Astrocyte (in vitro differentiated cells and primary cell): ENCODE results near the gene DNAH5. TPM values are rescaled to one million over a fixed set of nuclear protein-coding genes. Genes with fewer than 3 reads are reported as not detected.

Experiments used
- DNase-seq: peaks from one replicate; pipeline ENCODE4 v3.0.0-alpha.2; 2010; ENCODE audit warnings: low read depth
- FAIRE-seq: peaks from 2 replicates; lab custom pipeline; 2011; peaks lifted over from hg19 to GRCh38; lab: Jason Lieb, UNC
- H2AFZ ChIP-seq: 2 replicates; pipeline ENCODE4 v1.6.0; 2012; ENCODE audit warnings: low read depth, low read length, inconsistent platforms
- H3K27ac ChIP-seq: 2 replicates; pipeline ENCODE4 v1.5.1; 2011; ENCODE audit warnings: low read depth, low read length, inconsistent platforms
- H3K27me3 ChIP-seq: 2 replicates; pipeline ENCODE4 v1.6.0; 2011; ENCODE audit warnings: low read length, inconsistent platforms; ENCODE audit not compliant: insufficient read depth
- H3K36me3 ChIP-seq: 2 replicates; pipeline ENCODE4 v1.5.1; 2011; ENCODE audit warnings: low read length, inconsistent platforms; ENCODE audit not compliant: insufficient read depth
- H3K4me1 ChIP-seq: 2 replicates; pipeline ENCODE4 v1.5.1; 2011; ENCODE audit warnings: low read length, inconsistent platforms; ENCODE audit not compliant: insufficient read depth
- H3K4me2 ChIP-seq: 2 replicates; pipeline ENCODE4 v1.6.0; 2012; ENCODE audit warnings: low read length, inconsistent platforms
- H3K4me3 ChIP-seq: 2 replicates; pipeline ENCODE4 v1.5.1; 2011; ENCODE audit warnings: low read depth, mild to moderate bottlenecking, low read length, inconsistent platforms; ENCODE audit not compliant: insufficient read depth
- H3K79me2 ChIP-seq: 2 replicates; pipeline ENCODE4 v1.6.0; 2012; ENCODE audit warnings: mild to moderate bottlenecking, low read length, inconsistent platforms; ENCODE audit not compliant: insufficient read depth
- H3K9ac ChIP-seq: 2 replicates; pipeline ENCODE4 v1.6.0; 2012; ENCODE audit warnings: mild to moderate bottlenecking, low read length, inconsistent platforms
- H3K9me3 ChIP-seq: 2 replicates; pipeline ENCODE4 v1.5.1; 2012; ENCODE audit warnings: low read depth, mild to moderate bottlenecking, low read length, inconsistent platforms; ENCODE audit not compliant: insufficient read depth
- H4K20me1 ChIP-seq: 2 replicates; pipeline ENCODE4 v1.6.0; 2012; ENCODE audit warnings: low read length, inconsistent platforms; ENCODE audit not compliant: insufficient read depth
- H3K27ac Mint-ChIP-seq: one replicate; pipeline ENCODE4 v1.8.0; 2021; ENCODE audit warnings: mild to moderate bottlenecking, mixed read lengths; ENCODE audit not compliant: unreplicated experiment
- H3K27me3 Mint-ChIP-seq: one replicate; pipeline ENCODE4 v1.8.0; 2021; ENCODE audit warnings: low read depth, mixed read lengths; ENCODE audit not compliant: unreplicated experiment
- H3K36me3 Mint-ChIP-seq: one replicate; pipeline ENCODE4 v1.8.0; 2021; ENCODE audit warnings: low read depth, mixed read lengths; ENCODE audit not compliant: unreplicated experiment
- H3K4me1 Mint-ChIP-seq: one replicate; pipeline ENCODE4 v1.8.0; 2021; ENCODE audit warnings: low read depth, mixed read lengths; ENCODE audit not compliant: unreplicated experiment
- H3K4me3 Mint-ChIP-seq: one replicate; pipeline ENCODE4 v1.8.0; 2021; ENCODE audit warnings: mild to moderate bottlenecking, moderate library complexity, mixed read lengths; ENCODE audit not compliant: unreplicated experiment
- H3K9me3 Mint-ChIP-seq: one replicate; pipeline ENCODE4 v1.8.0; 2021; ENCODE audit warnings: mild to moderate bottlenecking, mixed read lengths; ENCODE audit not compliant: unreplicated experiment
- CTCF ChIP-seq: IDR thresholded peaks from 2 replicates; pipeline ENCODE4 v1.5.1; 2011; ENCODE audit warnings: low read depth, mild to moderate bottlenecking, inconsistent platforms, low read length, moderate library complexity; ENCODE audit not compliant: insufficient read depth
- EZH2 ChIP-seq: IDR thresholded peaks from 2 replicates; pipeline ENCODE4 v1.6.1; 2012; ENCODE audit warnings: mild to moderate bottlenecking, low read length, inconsistent platforms; ENCODE audit not compliant: insufficient read depth
- total RNA-seq: library from RNA; stranded (reverse); gene quantifications from 2 replicates; pipeline ENCODE4 v1.2.1, GENCODE V29; 2021

DNAH5 gene
- total RNA-seq, 1 donor from 2014 or later = 3.4 TPM

GRCh38 chr5:13955896-13956295, 11.4 kb upstream of the DNAH5 start:
- FAIRE-seq = no peak
- Histone ChIP-seq H3K4me3 (no peak overlapping the region), H3K9ac (no peak overlapping the region), H2AFZ (no peak overlapping the region), H3K27me3 (peaks cover 9% of the 10 kb centered on the region), H3K27ac (no peak overlapping the region), H4K20me1 (no peaks in the 10 kb centered on the region), H3K4me1 (no peaks in the 10 kb centered on the region), H3K36me3 (no peaks in the 10 kb centered on the region), H3K4me2 (no peak overlapping the region), H3K79me2 (no peaks in the 10 kb centered on the region), H3K9me3 (no peaks in the 10 kb centered on the region)
- peaks cover 13% of the 10 kb centered on the region for H3K4me1 Mint-ChIP-seq
- H3K27me3 Mint-ChIP-seq = no peaks in the 10 kb centered on the region
- peaks cover 2% of the 10 kb centered on the region for H3K9me3 Mint-ChIP-seq
- no peaks in the 10 kb centered on the region for H3K36me3 Mint-ChIP-seq
- TF ChIP-seq EZH2 (no peak), CTCF (no peak)
- no peak overlapping the region for H3K27ac Mint-ChIP-seq
- no peak overlapping the region for H3K4me3 Mint-ChIP-seq
- peak; percentile 26 for DNase-seq

- no peak overlapping the region for H3K4me2 ChIP-seq
- peaks cover 7% of the 10 kb centered on the region for H3K4me1 Mint-ChIP-seq
- no peaks in the 10 kb centered on the region for H4K20me1 ChIP-seq
- H3K9ac ChIP-seq = no peak overlapping the region
- no peak overlapping the region for H2AFZ ChIP-seq
- H3K27me3 Mint-ChIP-seq = no peaks in the 10 kb centered on the region
- no peak overlapping the region for H3K27ac Mint-ChIP-seq
- no peak overlapping the region for H3K4me3 Mint-ChIP-seq
- DNase-seq = peak; percentile 55
- no peaks in the 10 kb centered on the region for H3K36me3 ChIP-seq
- H3K27me3 ChIP-seq = no peaks in the 10 kb centered on the region
- no peak for FAIRE-seq
- H3K9me3 ChIP-seq = no peaks in the 10 kb centered on the region
- no peak overlapping the region for H3K27ac ChIP-seq
- no peaks in the 10 kb centered on the region for H3K79me2 ChIP-seq
- no peak overlapping the region for H3K4me3 ChIP-seq
- H3K9me3 Mint-ChIP-seq = no peaks in the 10 kb centered on the region
- TF ChIP-seq CTCF (no peak), EZH2 (no peak)
- H3K36me3 Mint-ChIP-seq = peaks cover 2% of the 10 kb centered on the region
- H3K4me1 ChIP-seq = no peaks in the 10 kb centered on the region
Observed at GRCh38 chr5:13946111-13946510, 1.6 kb upstream of the DNAH5 start.

- Histone ChIP-seq H3K27me3 (no peaks in the 10 kb centered on the region), H3K9me3 (no peaks in the 10 kb centered on the region), H3K4me3 (no peak overlapping the region), H2AFZ (no peak overlapping the region), H3K36me3 (no peaks in the 10 kb centered on the region), H3K27ac (no peak overlapping the region), H3K4me2 (peak overlapping the region; percentile 8), H3K79me2 (no peaks in the 10 kb centered on the region), H3K4me1 (no peaks in the 10 kb centered on the region), H4K20me1 (no peaks in the 10 kb centered on the region), H3K9ac (no peak overlapping the region)
- no peak for TF ChIP-seq EZH2
- no peak for TF ChIP-seq CTCF
- Mint-ChIP-seq H3K4me3 (no peak overlapping the region), H3K27ac (no peak overlapping the region), H3K27me3 (no peaks in the 10 kb centered on the region), H3K4me1 (peaks cover 7% of the 10 kb centered on the region), H3K9me3 (no peaks in the 10 kb centered on the region), H3K36me3 (peaks cover 2% of the 10 kb centered on the region)
- no peak for FAIRE-seq
- DNase-seq = no peak
Observed at GRCh38 chr5:13945271-13945670, 783 bp upstream of the DNAH5 start.
